K562 (cell line): ENCODE results near the gene ATP6V1F. TPM values are rescaled to one million over a fixed set of nuclear protein-coding genes. Genes with fewer than 3 reads are reported as not detected.

ENCODE experiments used
- ATF7 ChIP-seq: fragments of 450-650 bp; IDR thresholded peaks from 2 replicates; pipeline ENCODE4 v1.7.1; 2014; ENCODE audit warnings: mild to moderate bottlenecking, moderate library complexity
- CHD1 ChIP-seq: fragments of 200-600 bp; sonication (generic); IDR thresholded peaks from one replicate; pipeline ENCODE4 v1.6.1; 2012; ENCODE audit warnings: mild to moderate bottlenecking, moderate library complexity, low read length, inconsistent platforms
- ERF ChIP-seq: fragments of 450-650 bp; formaldehyde crosslinking; IDR thresholded peaks from 2 replicates; pipeline ENCODE4 v1.4.0; 2020; ENCODE audit warnings: mild to moderate bottlenecking, mixed read lengths
- HMGN3 ChIP-seq: IDR thresholded peaks from 2 replicates; pipeline ENCODE4 v1.6.1; 2011; ENCODE audit warnings: borderline replicate concordance, low read depth, mild to moderate bottlenecking, mixed read lengths, low read length; ENCODE audit not compliant: insufficient read length; ENCODE audit errors: extremely low read depth
- JUND ChIP-seq, 2 experiments: IDR thresholded peaks; 2 replicates in 1 of 2; 3 replicates in 1 of 2; pipeline ENCODE4 v1.6.1; 2011; ENCODE audit warnings: borderline replicate concordance in 2 of 2, low read depth in 2 of 2, low read length in 2 of 2, improper control_type of control experiment in 1 of 2, missing biosample characterization in 1 of 2, missing genetic modification characterization in 1 of 2, missing genetic modification reagents in 1 of 2
- L3MBTL2 ChIP-seq: fragments of 450-650 bp; IDR thresholded peaks from 2 replicates; pipeline ENCODE4 v1.6.1; 2016; ENCODE audit warnings: mild to moderate bottlenecking, moderate library complexity
- MAX ChIP-seq: sonication (generic); formaldehyde crosslinking; IDR thresholded peaks from 2 replicates; pipeline ENCODE4 v1.9.0; 2022; ENCODE audit warnings: mild to moderate bottlenecking, missing genetic modification reagents
- NUFIP1 ChIP-seq: fragments of 450-650 bp; IDR thresholded peaks from 2 replicates; pipeline ENCODE4 v1.6.1; 2018; ENCODE audit not compliant: partially characterized antibody
- PHF8 ChIP-seq: fragments of 200-600 bp; sonication (generic); IDR thresholded peaks from 2 replicates; pipeline ENCODE4 v1.6.1; 2012; ENCODE audit warnings: mixed run types, mild to moderate bottlenecking, inconsistent platforms, low read length, moderate library complexity, borderline replicate concordance
- PKNOX1 ChIP-seq: fragments of 450-650 bp; IDR thresholded peaks from 2 replicates; pipeline ENCODE4 v1.6.1; 2016
- POLR2G ChIP-seq: fragments of 200-400 bp; formaldehyde crosslinking; IDR thresholded peaks from 2 replicates; pipeline ENCODE4 v1.6.1; 2017; ENCODE audit warnings: low read depth, mild to moderate bottlenecking, antibody characterized with exemption, low read length, moderate library complexity
- SMARCA4 ChIP-seq: fragments of 450-650 bp; IDR thresholded peaks from 2 replicates; pipeline ENCODE4 v1.6.1; 2016
- ZC3H4 ChIP-seq: sonication (generic); formaldehyde crosslinking; IDR thresholded peaks from 2 replicates; pipeline ENCODE4 v1.9.0; 2021; ENCODE audit warnings: missing genetic modification reagents, borderline replicate concordance
- ZNF224 ChIP-seq: sonication (generic); formaldehyde crosslinking; IDR thresholded peaks from 2 replicates; pipeline ENCODE4 v1.8.0; 2022; ENCODE audit warnings: mild to moderate bottlenecking, missing genetic modification reagents
- polyA plus RNA-seq, 8 experiments: library from polyadenylated mRNA; depleted of rRNA in 4 of 8; stranded (reverse) in 5 of 8; unstranded in 3 of 8; fragments of >200 nt; fragmentation: Nextera tagmentation in 2 of 8; fragmentation: Illumina TruSeq in 1 of 8; extraction: Ambion mirVana in 2 of 8; extraction: Trizol in 1 of 8; gene quantifications; 2 replicates each; pipeline versions ENCODE4 v1.2.1 to v1.2.3, GENCODE V29; 2011 to 2014; ENCODE audit warnings: inconsistent platforms in 1 of 8, missing spikeins in 1 of 8
- total RNA-seq, 7 experiments: library from RNA; depleted of rRNA in 6 of 7; stranded (reverse); fragments of >200 nt in 6 of 7; fragmentation: Illumina TruSeq in 2 of 7; extraction: Trizol in 2 of 7; gene quantifications; 2 replicates each; pipeline versions ENCODE4 v1.2.1 to v1.2.3, GENCODE V29; 2011 to 2021; ENCODE audit warnings: low replicate concordance in 1 of 7
- TF ChIP-seq, protein P1 (sequence below): fragments of 250-450 bp; sonication (Bioruptor Pico); IDR thresholded peaks from 2 replicates; pipeline ENCODE4 v1.4.0; 2020; ENCODE audit warnings: mild to moderate bottlenecking, moderate library complexity
- TF ChIP-seq, protein P2 (sequence below): IDR thresholded peaks from 3 replicates; pipeline ENCODE4 v1.6.1; 2011; ENCODE audit warnings: borderline replicate concordance, mild to moderate bottlenecking, moderate library complexity; ENCODE audit not compliant: insufficient read length; ENCODE audit errors: extremely low read depth
- TF ChIP-seq, protein P3 (sequence below): fragments of 450-650 bp; formaldehyde crosslinking; IDR thresholded peaks from 2 replicates; pipeline ENCODE4 v1.4.0; 2020; ENCODE audit warnings: mild to moderate bottlenecking, moderate library complexity

The ATP6V1F gene
- total and polyA plus RNA-seq, 9 of the 15 experiments (the other 6 are each of a cell fraction or from before 2014, with no cell fraction given), result 206 to 1,123 (median 542) TPM

GRCh38 chr7:128884561-128885369 lies 22.1 kb downstream of the ATP6V1F start (continued):
- TF ChIP-seq, protein P1, sequence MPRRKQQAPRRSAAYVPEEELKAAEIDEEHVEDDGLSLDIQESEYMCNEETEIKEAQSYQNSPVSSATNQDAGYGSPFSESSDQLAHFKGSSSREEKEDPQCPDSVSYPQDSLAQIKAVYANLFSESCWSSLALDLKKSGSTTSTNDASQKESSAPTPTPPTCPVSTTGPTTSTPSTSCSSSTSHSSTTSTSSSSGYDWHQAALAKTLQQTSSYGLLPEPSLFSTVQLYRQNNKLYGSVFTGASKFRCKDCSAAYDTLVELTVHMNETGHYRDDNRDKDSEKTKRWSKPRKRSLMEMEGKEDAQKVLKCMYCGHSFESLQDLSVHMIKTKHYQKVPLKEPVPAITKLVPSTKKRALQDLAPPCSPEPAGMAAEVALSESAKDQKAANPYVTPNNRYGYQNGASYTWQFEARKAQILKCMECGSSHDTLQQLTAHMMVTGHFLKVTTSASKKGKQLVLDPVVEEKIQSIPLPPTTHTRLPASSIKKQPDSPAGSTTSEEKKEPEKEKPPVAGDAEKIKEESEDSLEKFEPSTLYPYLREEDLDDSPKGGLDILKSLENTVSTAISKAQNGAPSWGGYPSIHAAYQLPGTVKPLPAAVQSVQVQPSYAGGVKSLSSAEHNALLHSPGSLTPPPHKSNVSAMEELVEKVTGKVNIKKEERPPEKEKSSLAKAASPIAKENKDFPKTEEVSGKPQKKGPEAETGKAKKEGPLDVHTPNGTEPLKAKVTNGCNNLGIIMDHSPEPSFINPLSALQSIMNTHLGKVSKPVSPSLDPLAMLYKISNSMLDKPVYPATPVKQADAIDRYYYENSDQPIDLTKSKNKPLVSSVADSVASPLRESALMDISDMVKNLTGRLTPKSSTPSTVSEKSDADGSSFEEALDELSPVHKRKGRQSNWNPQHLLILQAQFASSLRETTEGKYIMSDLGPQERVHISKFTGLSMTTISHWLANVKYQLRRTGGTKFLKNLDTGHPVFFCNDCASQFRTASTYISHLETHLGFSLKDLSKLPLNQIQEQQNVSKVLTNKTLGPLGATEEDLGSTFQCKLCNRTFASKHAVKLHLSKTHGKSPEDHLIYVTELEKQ, result no peak
- TF ChIP-seq ZC3H4 (no peak), ATF7 (no peak), PKNOX1 (no peak), HMGN3 (no peak), MAX (peak; percentile 65; the same call in 1 of the 2 replicates), ERF (CRISPR knock-in tag) (no peak), CHD1 (no peak), JUND (IDR thresholded peaks at IDR 0.05; ENCODE audit: borderline replicate concordance, low read depth, low read length) (no peak), JUND (tag; IDR thresholded peaks at IDR 0.05; ENCODE audit: borderline replicate concordance, low read depth, low read length) (no peak), L3MBTL2 (peak; percentile 82; the same call in 1 of the 2 replicates), PHF8 (no peak), SMARCA4 (no peak), POLR2G (no peak), ZNF224 (CRISPR knock-in tag) (no peak), NUFIP1 (no peak)
- TF ChIP-seq, protein P2, sequence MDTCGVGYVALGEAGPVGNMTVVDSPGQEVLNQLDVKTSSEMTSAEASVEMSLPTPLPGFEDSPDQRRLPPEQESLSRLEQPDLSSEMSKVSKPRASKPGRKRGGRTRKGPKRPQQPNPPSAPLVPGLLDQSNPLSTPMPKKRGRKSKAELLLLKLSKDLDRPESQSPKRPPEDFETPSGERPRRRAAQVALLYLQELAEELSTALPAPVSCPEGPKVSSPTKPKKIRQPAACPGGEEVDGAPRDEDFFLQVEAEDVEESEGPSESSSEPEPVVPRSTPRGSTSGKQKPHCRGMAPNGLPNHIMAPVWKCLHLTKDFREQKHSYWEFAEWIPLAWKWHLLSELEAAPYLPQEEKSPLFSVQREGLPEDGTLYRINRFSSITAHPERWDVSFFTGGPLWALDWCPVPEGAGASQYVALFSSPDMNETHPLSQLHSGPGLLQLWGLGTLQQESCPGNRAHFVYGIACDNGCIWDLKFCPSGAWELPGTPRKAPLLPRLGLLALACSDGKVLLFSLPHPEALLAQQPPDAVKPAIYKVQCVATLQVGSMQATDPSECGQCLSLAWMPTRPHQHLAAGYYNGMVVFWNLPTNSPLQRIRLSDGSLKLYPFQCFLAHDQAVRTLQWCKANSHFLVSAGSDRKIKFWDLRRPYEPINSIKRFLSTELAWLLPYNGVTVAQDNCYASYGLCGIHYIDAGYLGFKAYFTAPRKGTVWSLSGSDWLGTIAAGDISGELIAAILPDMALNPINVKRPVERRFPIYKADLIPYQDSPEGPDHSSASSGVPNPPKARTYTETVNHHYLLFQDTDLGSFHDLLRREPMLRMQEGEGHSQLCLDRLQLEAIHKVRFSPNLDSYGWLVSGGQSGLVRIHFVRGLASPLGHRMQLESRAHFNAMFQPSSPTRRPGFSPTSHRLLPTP, result no peak
- TF ChIP-seq, protein P3, sequence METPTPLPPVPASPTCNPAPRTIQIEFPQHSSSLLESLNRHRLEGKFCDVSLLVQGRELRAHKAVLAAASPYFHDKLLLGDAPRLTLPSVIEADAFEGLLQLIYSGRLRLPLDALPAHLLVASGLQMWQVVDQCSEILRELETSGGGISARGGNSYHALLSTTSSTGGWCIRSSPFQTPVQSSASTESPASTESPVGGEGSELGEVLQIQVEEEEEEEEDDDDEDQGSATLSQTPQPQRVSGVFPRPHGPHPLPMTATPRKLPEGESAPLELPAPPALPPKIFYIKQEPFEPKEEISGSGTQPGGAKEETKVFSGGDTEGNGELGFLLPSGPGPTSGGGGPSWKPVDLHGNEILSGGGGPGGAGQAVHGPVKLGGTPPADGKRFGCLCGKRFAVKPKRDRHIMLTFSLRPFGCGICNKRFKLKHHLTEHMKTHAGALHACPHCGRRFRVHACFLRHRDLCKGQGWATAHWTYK (CRISPR knock-in tag), result no peak
